H1 (cell line): ENCODE measurements around the gene DHRS3. TPM values are rescaled to one million over a fixed set of nuclear protein-coding genes. Genes with fewer than 3 reads are reported as not detected.

Experiments
- CTCF ChIA-PET: fragments of 300-600 bp; sonication (Branson Sonifier 250); formaldehyde crosslinking; loops from one replicate; lab custom pipeline; 2021; ENCODE audit not compliant: partially characterized antibody; lab: Charles Lee
- POLR2A ChIA-PET: fragments of 300-600 bp; sonication (Branson Sonifier 250); formaldehyde crosslinking; loops from one replicate; lab custom pipeline; 2021; ENCODE audit warnings: inconsistent platforms; ENCODE audit not compliant: partially characterized antibody; lab: Charles Lee
- DNase-seq, 2 experiments: peaks; one replicate each; pipeline versions ENCODE4 v3.0.0 to v3.0.0-alpha.2; 2010 to 2022; ENCODE audit warnings: low spot score in 2 of 2, low read depth in 1 of 2, mixed read lengths in 1 of 2
- FAIRE-seq: peaks from 2 replicates; lab custom pipeline; 2011; peaks lifted over from hg19 to GRCh38; lab: Jason Lieb, UNC
- H2AFZ ChIP-seq: 2 replicates; pipeline ENCODE4 v1.8.1; 2012; ENCODE audit warnings: low read length, inconsistent platforms
- H2AK5ac ChIP-seq: 2 replicates; pipeline ENCODE4 v1.6.1; 2013; ENCODE audit warnings: low read depth, low read length
- H2BK120ac ChIP-seq: replicated peaks from 2 replicates; pipeline ENCODE3; 2013; ENCODE audit warnings: low read depth, low read length, inconsistent platforms
- H2BK12ac ChIP-seq: 2 replicates; pipeline ENCODE4 v1.6.1; 2013; ENCODE audit warnings: low read depth, low read length
- H2BK15ac ChIP-seq: 2 replicates; pipeline ENCODE4 v1.6.1; 2013; ENCODE audit warnings: low read length
- H2BK20ac ChIP-seq: 2 replicates; pipeline ENCODE4 v1.6.1; 2013; ENCODE audit warnings: low read length
- H2BK5ac ChIP-seq: 2 replicates; pipeline ENCODE4 v1.6.1; 2013; ENCODE audit warnings: low read depth, low read length
- H3K14ac ChIP-seq: 2 replicates; pipeline ENCODE4 v1.6.1; 2013; ENCODE audit warnings: inconsistent platforms; ENCODE audit not compliant: insufficient read length
- H3K18ac ChIP-seq: 2 replicates; pipeline ENCODE4 v1.6.1; 2013; ENCODE audit warnings: low read length; ENCODE audit errors: extremely low read depth
- H3K23ac ChIP-seq: 2 replicates; pipeline ENCODE4 v1.6.1; 2013; ENCODE audit warnings: inconsistent platforms; ENCODE audit not compliant: insufficient read length
- H3K23me2 ChIP-seq: 2 replicates; pipeline ENCODE4 v1.6.1; 2013; ENCODE audit warnings: low read depth, low read length
- H3K27ac ChIP-seq: 2 replicates; pipeline ENCODE4 v1.6.1; 2011; ENCODE audit warnings: low read depth, low read length, inconsistent platforms
- H3K27me3 ChIP-seq, 4 experiments: replicated peaks in 1 of 4; 1 replicate in 1 of 4; 2 replicates in 3 of 4; pipeline versions ENCODE4 v1.6.1 to v1.8.1; 2011 to 2013; ENCODE audit warnings: low read length in 3 of 4, mild to moderate bottlenecking in 3 of 4, inconsistent platforms in 2 of 4, mixed read lengths in 2 of 4, moderate library complexity in 1 of 4; ENCODE audit not compliant: control insufficient read depth in 3 of 4, insufficient read depth in 3 of 4; ENCODE audit errors: extremely low read depth in 1 of 4
- H3K36me3 ChIP-seq, 4 experiments: 2 replicates each; pipeline versions ENCODE4 v1.6.1 to v1.8.1; 2011 to 2013; ENCODE audit warnings: mild to moderate bottlenecking in 4 of 4, low read length in 3 of 4, moderate library complexity in 2 of 4, control low read depth in 1 of 4, inconsistent platforms in 1 of 4; ENCODE audit not compliant: insufficient read depth in 4 of 4, control insufficient read depth in 2 of 4
- H3K4ac ChIP-seq: replicated peaks from 2 replicates; pipeline ENCODE3; 2013; ENCODE audit warnings: low read length, low read depth, mixed read lengths, inconsistent platforms; ENCODE audit not compliant: insufficient read length
- H3K4me1 ChIP-seq, 4 experiments: replicated peaks in 1 of 4; 1 replicate in 1 of 4; 2 replicates in 3 of 4; pipeline versions ENCODE4 v1.6.1 to v1.8.1; 2011 to 2013; ENCODE audit warnings: low read length in 3 of 4, inconsistent platforms in 2 of 4, mixed read lengths in 1 of 4; ENCODE audit not compliant: insufficient read depth in 4 of 4, control insufficient read depth in 3 of 4
- H3K4me2 ChIP-seq, 2 experiments: 2 replicates each; pipeline versions ENCODE4 v1.6.1 to v1.8.1; 2011 to 2013; ENCODE audit warnings: low read depth in 2 of 2, low read length in 2 of 2, control low read depth in 1 of 2, inconsistent platforms in 1 of 2, mild to moderate bottlenecking in 1 of 2; ENCODE audit not compliant: insufficient read depth in 1 of 2
- H3K4me3 ChIP-seq, 4 experiments: fragments of 200-600, 300-600 bp in 1 of 4; sonication (generic), shearing (Covaris generic), sonication (Bioruptor Twin) in 1 of 4; 2 replicates each; pipeline versions ENCODE4 v1.5.1 to v1.8.1; 2011 to 2016; ENCODE audit warnings: low read length in 4 of 4, low read depth in 3 of 4, control low read depth in 2 of 4, inconsistent platforms in 2 of 4, mild to moderate bottlenecking in 2 of 4, mixed read lengths in 1 of 4, moderate library complexity in 1 of 4; ENCODE audit not compliant: insufficient read depth in 2 of 4; ENCODE audit errors: extremely low read depth in 1 of 4
- H3K56ac ChIP-seq: replicated peaks from 2 replicates; pipeline ENCODE3; 2013; ENCODE audit warnings: low read depth, mild to moderate bottlenecking, mixed read lengths, low read length, inconsistent platforms; ENCODE audit not compliant: insufficient read length
- H3K79me1 ChIP-seq: 2 replicates; pipeline ENCODE4 v1.6.1; 2013; ENCODE audit warnings: low read depth, low read length, control low read depth
- H3K79me2 ChIP-seq, 2 experiments: 2 replicates each; pipeline versions ENCODE4 v1.6.1 to v1.8.1; 2012 to 2013; ENCODE audit warnings: low read length in 2 of 2, mild to moderate bottlenecking in 2 of 2, inconsistent platforms in 1 of 2; ENCODE audit not compliant: insufficient read depth in 2 of 2, control insufficient read depth in 1 of 2
- H3K9ac ChIP-seq, 4 experiments: replicated peaks in 1 of 4; 1 replicate in 1 of 4; 2 replicates in 3 of 4; pipeline versions ENCODE4 v1.6.1 to v1.8.1; 2011 to 2013; ENCODE audit warnings: low read depth in 3 of 4, low read length in 3 of 4, control low read depth in 2 of 4, mild to moderate bottlenecking in 2 of 4, moderate library complexity in 2 of 4, inconsistent platforms in 1 of 4; ENCODE audit errors: extremely low read depth in 1 of 4
- H3K9me3 ChIP-seq, 2 experiments: 2 replicates each; pipeline versions ENCODE4 v1.6.1 to v1.8.1; 2012 to 2013; ENCODE audit warnings: mild to moderate bottlenecking in 2 of 2, moderate library complexity in 2 of 2, control low read depth in 1 of 2, inconsistent platforms in 1 of 2, low read depth in 1 of 2, low read length in 1 of 2, mixed read lengths in 1 of 2; ENCODE audit not compliant: insufficient read depth in 2 of 2
- H4K20me1 ChIP-seq, 2 experiments: replicated peaks in 1 of 2; 2 replicates each; pipeline versions ENCODE3 to v1.8.1; 2011 to 2013; ENCODE audit warnings: inconsistent platforms in 2 of 2, low read length in 2 of 2, mild to moderate bottlenecking in 1 of 2; ENCODE audit not compliant: insufficient read depth in 2 of 2, control insufficient read depth in 1 of 2
- H4K5ac ChIP-seq: 2 replicates; pipeline ENCODE4 v1.6.1; 2013; ENCODE audit warnings: low read length, low read depth, mixed read lengths, inconsistent platforms; ENCODE audit not compliant: insufficient read length
- H4K8ac ChIP-seq: 2 replicates; pipeline ENCODE4 v1.8.0; 2013; ENCODE audit warnings: mild to moderate bottlenecking, moderate library complexity, low read length, inconsistent platforms; ENCODE audit not compliant: insufficient read depth; ENCODE audit errors: extremely low read depth
- H4K91ac ChIP-seq: replicated peaks from 2 replicates; pipeline ENCODE3; 2013; ENCODE audit warnings: low read length, mixed read lengths, inconsistent platforms; ENCODE audit not compliant: insufficient read length
- BACH1 ChIP-seq: IDR thresholded peaks from 2 replicates; pipeline ENCODE4 v1.6.1; 2012; ENCODE audit warnings: low read length, improper control_type of control experiment
- CHD1 ChIP-seq: IDR thresholded peaks from 2 replicates; pipeline ENCODE4 v1.6.1; 2012; ENCODE audit warnings: low read depth, low read length, improper control_type of control experiment
- MAX ChIP-seq: IDR thresholded peaks from 2 replicates; pipeline ENCODE4 v1.6.1; 2012; ENCODE audit warnings: inconsistent platforms
- NRF1 ChIP-seq: IDR thresholded peaks from 2 replicates; pipeline ENCODE4 v1.6.1; 2011; ENCODE audit warnings: mild to moderate bottlenecking, low read depth, low read length, improper control_type of control experiment
- TAF1 ChIP-seq: IDR thresholded peaks from 2 replicates; pipeline ENCODE4 v1.6.1; 2011; ENCODE audit warnings: mild to moderate bottlenecking, low read depth, low read length
- WGBS, 2 experiments: shearing (Covaris generic) in 1 of 2; methylation state at CpG; one replicate each; pipeline versions ENCODE4 v1.1.6 to v1.1.7; 2013 to 2015; ENCODE audit warnings: low lambda C conversion rate in 2 of 2, mixed read lengths in 2 of 2, inconsistent platforms in 1 of 2, low coverage in 1 of 2, missing lambda C conversion rate in 1 of 2; ENCODE audit not compliant: insufficient replicate concordance in 2 of 2, insufficient coverage in 1 of 2, insufficient read length in 1 of 2; ENCODE audit errors: extremely low coverage in 1 of 2, missing lambda C conversion rate in 1 of 2; 5-methylcytosine and 5-hydroxymethylcytosine counted together
- polyA plus RNA-seq, 7 experiments: library from polyadenylated mRNA; depleted of rRNA in 3 of 7; stranded (reverse) in 5 of 7; unstranded in 2 of 7; fragments of >200 nt in 5 of 7; fragments of 200-250 nt in 2 of 7; gene quantifications; 1 replicate in 5 of 7; 2 replicates in 1 of 7; 4 replicates in 1 of 7; pipeline versions ENCODE4 v1.2.1 to v1.2.3, GENCODE V29; 2011 to 2013; ENCODE audit warnings: missing spikeins in 2 of 7, mixed read lengths in 2 of 7
- total RNA-seq: library from RNA; stranded (reverse); fragmentation: NEBNext Ultra II Directional; extraction: Animal tissue kit (Norgen Biotek cat#: 25700); gene quantifications from 2 replicates; pipeline ENCODE4 v1.2.1, GENCODE V29; 2021

Gene DHRS3
- total and polyA plus RNA-seq, 2 of the 8 experiments (the other 6 are each of a cell fraction or from before 2014, with no cell fraction given), result 32.5 to 36.4 TPM

GRCh38 chr1:12648741-12649140 is 30.7 kb upstream of the DHRS3 start:
- no peak overlapping the region for H4K91ac ChIP-seq
- H3K23ac ChIP-seq, result no peak overlapping the region
- no peak overlapping the region for H2AK5ac ChIP-seq
- no peak overlapping the region for H3K4me2 ChIP-seq
- H2BK20ac ChIP-seq, result peak overlapping the region; percentile 3; the same call in 1 of the 2 replicates
- no peaks in the 10 kb centered on the region; a peak in 1 of 7 replicates for H3K27me3 ChIP-seq
- no peaks in the 10 kb centered on the region for H3K79me2 ChIP-seq
- ChIA-PET CTCF (interaction anchor here (0.6 to 2.4 kb wide), 6 partner anchors 10 to 281 kb away, joined by 3 to 12 read pairs (median 4); no protein-coding TSS in a partner anchor), POLR2A (no interaction called here)
- H3K4me3 ChIP-seq, result no peak overlapping the region
- H3K27ac ChIP-seq, result no peak overlapping the region
- H3K9me3 ChIP-seq, result no peaks in the 10 kb centered on the region
- H3K23me2 ChIP-seq, result no peaks in the 10 kb centered on the region
- H3K4me1 ChIP-seq, result peaks cover 0 to 5% (median 2%) of the 10 kb centered on the region in 4 experiments; a peak in 4 of 7 replicates
- no peaks in the 10 kb centered on the region for H3K36me3 ChIP-seq
- no peak overlapping the region for H2BK12ac ChIP-seq
- H3K18ac ChIP-seq, result no peak overlapping the region
- H2BK120ac ChIP-seq, result no peak overlapping the region
- DNase-seq, result no peak
- no peak overlapping the region for H2AFZ ChIP-seq
- no peak for FAIRE-seq
- no peak overlapping the region for H3K4ac ChIP-seq
- no peak overlapping the region for H4K8ac ChIP-seq
- H4K5ac ChIP-seq, result no peak overlapping the region
- no peaks in the 10 kb centered on the region for H4K20me1 ChIP-seq
- no peak overlapping the region for H3K9ac ChIP-seq
- 92% methylated on average over 7 of the region's 7 CpGs; no CpG with 5 or more reads in 1 of the 2 experiments for WGBS, 2 experiments
- H3K79me1 ChIP-seq, result no peaks in the 10 kb centered on the region
- no peak overlapping the region for H3K14ac ChIP-seq
- no peak overlapping the region for H2BK15ac ChIP-seq
- H2BK5ac ChIP-seq, result no peak overlapping the region
- no peak overlapping the region for H3K56ac ChIP-seq
- TF ChIP-seq NRF1, result no peak
- no peak for TF ChIP-seq BACH1
- no peak for TF ChIP-seq MAX
- TF ChIP-seq TAF1, result no peak
- TF ChIP-seq CHD1, result no peak
